ENCODE data around the gene NOP9. TPM values are rescaled to one million over a fixed set of nuclear protein-coding genes. Genes with fewer than 3 reads are reported as not detected.

Gene NOP9
- total RNA-seq, 2 donors from 2014 or later = 21.2 to 22.9 TPM

DNA sequence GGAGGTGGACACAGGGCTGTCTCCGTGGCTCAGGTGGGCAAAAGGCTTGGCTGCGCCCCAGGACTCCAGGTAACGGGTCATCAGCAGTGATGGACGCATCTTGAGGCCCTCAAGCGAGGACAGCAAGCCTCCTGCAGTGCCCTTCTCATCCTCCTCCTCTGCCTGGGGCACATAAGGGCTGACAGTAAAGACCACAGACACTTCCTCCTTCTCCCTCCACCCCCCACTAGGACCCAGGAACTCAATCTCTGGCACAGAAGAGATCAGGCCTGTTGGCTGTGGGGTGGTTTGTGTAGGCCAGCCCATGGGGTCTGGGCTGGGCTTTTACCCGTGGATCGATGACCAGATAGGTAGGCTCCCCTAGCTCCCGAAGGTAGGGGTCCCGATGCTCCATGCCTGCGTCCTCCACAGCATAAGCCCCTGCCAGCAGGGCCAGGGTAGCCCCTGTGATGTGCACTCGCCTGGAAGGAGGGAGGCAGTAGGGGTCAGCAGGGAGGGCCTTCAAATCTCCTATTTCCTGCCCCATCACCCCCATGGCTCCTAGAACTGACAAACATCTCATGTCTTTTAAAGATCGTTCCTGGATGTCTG lies 29.5 kb downstream of the NOP9 start:
- intact Hi-C loops (cut with DNase I) = no loop called here

DNA sequence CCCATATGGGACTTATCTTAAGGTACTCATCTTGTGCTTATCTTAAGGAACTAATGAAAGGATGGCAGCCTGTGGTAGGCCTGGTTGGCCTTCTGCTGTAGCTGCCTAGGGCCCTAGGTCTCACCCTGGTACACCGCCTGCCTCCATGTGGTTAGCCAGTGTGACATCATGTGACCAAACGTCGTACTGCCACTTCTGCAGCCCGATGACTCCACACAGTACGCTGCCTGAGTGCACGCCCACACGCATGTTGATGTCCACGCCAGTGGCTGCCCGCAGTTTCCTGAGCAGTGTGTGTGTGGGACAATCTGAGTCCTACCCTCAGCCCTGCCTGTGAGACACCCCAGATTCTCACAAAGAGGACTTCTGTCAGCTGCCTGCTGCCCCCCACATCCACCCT lies 30.1 kb downstream of the NOP9 start:
- H3K4me1 ChIP-seq (replicated peaks) = peaks cover 5% of the 10 kb centered on the region
- 80% methylated on average over 9 of the region's 9 CpGs for WGBS
- H3K27me3 ChIP-seq (replicated peaks; ENCODE audit: insufficient read depth) = no peaks in the 10 kb centered on the region
- H3K9me3 ChIP-seq = no peaks in the 10 kb centered on the region
- intact Hi-C loops (cut with DNase I) = no loop called here
- H3K4me3 ChIP-seq = no peak overlapping the region
- no peaks in the 10 kb centered on the region for H3K36me3 ChIP-seq
- TF ChIP-seq POLR2A (IDR thresholded peaks at IDR 0.05) (no peak), POLR2AphosphoS5 (IDR thresholded peaks at IDR 0.05) (no peak)
- TF ChIP-seq, protein P1, sequence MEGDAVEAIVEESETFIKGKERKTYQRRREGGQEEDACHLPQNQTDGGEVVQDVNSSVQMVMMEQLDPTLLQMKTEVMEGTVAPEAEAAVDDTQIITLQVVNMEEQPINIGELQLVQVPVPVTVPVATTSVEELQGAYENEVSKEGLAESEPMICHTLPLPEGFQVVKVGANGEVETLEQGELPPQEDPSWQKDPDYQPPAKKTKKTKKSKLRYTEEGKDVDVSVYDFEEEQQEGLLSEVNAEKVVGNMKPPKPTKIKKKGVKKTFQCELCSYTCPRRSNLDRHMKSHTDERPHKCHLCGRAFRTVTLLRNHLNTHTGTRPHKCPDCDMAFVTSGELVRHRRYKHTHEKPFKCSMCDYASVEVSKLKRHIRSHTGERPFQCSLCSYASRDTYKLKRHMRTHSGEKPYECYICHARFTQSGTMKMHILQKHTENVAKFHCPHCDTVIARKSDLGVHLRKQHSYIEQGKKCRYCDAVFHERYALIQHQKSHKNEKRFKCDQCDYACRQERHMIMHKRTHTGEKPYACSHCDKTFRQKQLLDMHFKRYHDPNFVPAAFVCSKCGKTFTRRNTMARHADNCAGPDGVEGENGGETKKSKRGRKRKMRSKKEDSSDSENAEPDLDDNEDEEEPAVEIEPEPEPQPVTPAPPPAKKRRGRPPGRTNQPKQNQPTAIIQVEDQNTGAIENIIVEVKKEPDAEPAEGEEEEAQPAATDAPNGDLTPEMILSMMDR (IDR thresholded peaks at IDR 0.05) = no peak
- DNase-seq (ENCODE audit: low spot score) = no peak
- no peak overlapping the region for H3K27ac ChIP-seq

More for the DNA sequence above, 29.5 kb downstream of the NOP9 start:
- DNase-seq (ENCODE audit: low spot score) = no peak
- WGBS = 88% methylated on average over 12 of the region's 12 CpGs
- TF ChIP-seq POLR2A (IDR thresholded peaks at IDR 0.05) = no peak
- no peaks in the 10 kb centered on the region for H3K36me3 ChIP-seq
- no peak overlapping the region for H3K27ac ChIP-seq
- H3K27me3 ChIP-seq (replicated peaks; ENCODE audit: insufficient read depth) = no peaks in the 10 kb centered on the region
- H3K9me3 ChIP-seq = no peaks in the 10 kb centered on the region
- no peak overlapping the region for H3K4me3 ChIP-seq
- peaks cover 5% of the 10 kb centered on the region for H3K4me1 ChIP-seq (replicated peaks)

DNA sequence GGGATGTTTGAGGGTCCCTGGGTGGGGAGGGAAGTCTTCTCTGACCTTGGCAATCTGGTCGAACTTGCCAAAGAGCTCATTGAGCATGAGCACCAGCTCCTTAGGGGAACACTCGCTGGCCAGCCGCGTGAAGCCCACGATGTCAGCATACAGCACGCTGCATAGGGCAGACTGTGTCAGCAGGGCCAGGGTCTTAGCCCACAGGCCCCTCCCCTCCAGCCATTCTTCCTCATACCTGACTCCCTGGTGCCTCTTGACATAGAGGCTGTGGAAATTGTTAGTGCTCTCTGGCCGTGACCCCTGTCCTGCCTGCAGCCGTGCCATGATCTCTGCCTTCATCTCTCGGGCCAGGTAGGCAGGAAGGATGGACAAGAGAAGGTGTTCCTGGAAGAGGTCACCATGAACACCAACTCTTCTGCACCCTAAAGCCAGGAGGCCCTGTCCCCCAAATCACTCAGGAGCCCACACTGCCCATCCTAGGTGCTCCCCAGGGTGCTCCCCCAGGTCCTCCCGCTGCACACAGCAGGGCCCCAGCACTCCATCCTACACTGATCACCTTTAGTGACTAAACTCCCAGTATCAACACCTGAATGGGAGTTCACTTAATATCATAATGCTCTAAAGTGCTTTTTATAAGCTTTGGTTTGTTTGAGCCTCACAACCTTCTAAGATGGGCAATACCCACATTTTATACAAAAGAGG lies 31.5 kb downstream of the NOP9 start:
- TF ChIP-seq POLR2A (IDR thresholded peaks at IDR 0.05) = no peak
- TF ChIP-seq, protein P1 (IDR thresholded peaks at IDR 0.05) = no peak
- TF ChIP-seq POLR2AphosphoS5 (IDR thresholded peaks at IDR 0.05) = no peak
- no peak for DNase-seq (ENCODE audit: low spot score)
- H3K9me3 ChIP-seq = no peaks in the 10 kb centered on the region
- H3K27ac ChIP-seq = no peak overlapping the region
- 94% methylated on average over 10 of the region's 10 CpGs for WGBS
- peaks cover 3% of the 10 kb centered on the region for H3K27me3 ChIP-seq (replicated peaks; ENCODE audit: insufficient read depth)
- H3K4me3 ChIP-seq = no peak overlapping the region
- H3K36me3 ChIP-seq = no peaks in the 10 kb centered on the region
- H3K4me1 ChIP-seq (replicated peaks) = peaks cover 5% of the 10 kb centered on the region
- intact Hi-C loops (cut with DNase I) = no loop called here

DNA sequence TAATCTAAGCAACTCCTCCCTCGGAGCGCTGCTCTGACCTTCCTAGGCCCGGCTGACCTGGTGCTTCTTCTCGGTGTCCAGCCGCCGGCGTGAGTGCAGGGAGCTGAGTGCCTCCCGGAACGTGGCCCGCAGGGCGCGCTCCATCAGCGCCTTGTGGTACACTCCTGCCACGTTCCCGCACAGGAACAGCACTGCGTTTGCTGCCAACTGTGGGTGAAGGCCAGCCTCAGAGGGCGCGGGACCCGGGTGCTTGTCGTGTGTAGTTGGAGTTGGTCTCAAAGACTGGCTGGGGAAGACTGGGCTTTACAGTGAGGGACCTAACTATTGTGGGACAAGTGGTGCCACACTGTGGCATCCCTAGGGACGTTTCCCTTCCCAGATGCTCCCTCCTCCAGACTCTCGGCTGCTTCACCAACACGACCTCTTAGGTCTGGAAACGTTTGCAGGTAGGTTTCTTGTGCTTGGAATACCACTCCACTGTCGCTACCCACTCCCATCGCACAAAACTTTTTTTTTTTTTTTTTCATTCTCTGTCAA lies 32.1 kb downstream of the NOP9 start:
- intact Hi-C loops (cut with DNase I) = loop anchor here (2.0 kb wide), 1 partner anchor 105 kb away; no protein-coding TSS in a partner anchor
- Histone ChIP-seq H3K36me3 (no peaks in the 10 kb centered on the region), H3K27ac (no peak overlapping the region), H3K4me3 (no peak overlapping the region), H3K4me1 (replicated peaks) (peaks cover 5% of the 10 kb centered on the region), H3K27me3 (replicated peaks; ENCODE audit: insufficient read depth) (peaks cover 3% of the 10 kb centered on the region), H3K9me3 (no peaks in the 10 kb centered on the region)
- DNase-seq (ENCODE audit: low spot score) = no peak
- 61% methylated on average over 26 of the region's 26 CpGs for WGBS
- TF ChIP-seq POLR2A (IDR thresholded peaks at IDR 0.05) (no peak), POLR2AphosphoS5 (IDR thresholded peaks at IDR 0.05) (no peak)
- TF ChIP-seq, protein P1 (IDR thresholded peaks at IDR 0.05) = no peak

DNA sequence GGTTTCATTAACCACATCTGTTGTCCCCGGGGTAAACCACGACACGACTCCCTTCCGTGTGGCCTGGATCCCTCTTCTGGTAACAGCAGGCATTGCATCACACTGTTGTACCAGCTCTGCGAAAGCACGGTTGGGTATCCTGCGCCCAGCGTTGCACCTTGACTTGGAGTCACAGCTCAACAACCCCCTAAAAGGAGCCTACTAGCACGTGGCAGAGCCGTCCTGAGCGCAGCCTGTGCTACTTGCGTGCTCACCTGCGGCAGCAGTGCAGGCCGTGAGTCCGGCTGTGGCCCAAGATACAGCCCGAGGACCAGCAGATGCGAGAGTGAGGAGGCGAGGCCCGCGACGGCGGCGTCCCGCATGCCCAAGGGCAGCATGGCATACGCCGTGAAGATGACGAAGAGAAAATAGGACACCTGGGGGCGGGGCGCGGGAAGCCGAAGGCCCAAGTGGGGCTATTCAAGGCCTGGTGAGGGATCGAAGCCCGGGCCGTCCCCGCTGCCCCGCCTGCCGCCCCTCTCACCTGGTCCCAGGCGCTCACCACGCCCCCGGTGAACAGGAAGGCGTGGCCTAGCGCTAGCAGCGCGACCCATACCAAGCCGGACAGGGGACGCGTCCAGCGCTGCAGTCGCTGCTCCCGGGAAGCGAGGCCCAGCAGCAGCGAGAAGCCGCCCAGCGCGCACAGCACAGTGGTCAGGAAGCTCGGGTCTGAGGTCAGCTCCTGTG lies 32.8 kb downstream of the NOP9 start:
- Histone ChIP-seq H3K27ac (no peak overlapping the region), H3K4me1 (replicated peaks) (peaks cover 5% of the 10 kb centered on the region), H3K4me3 (peak overlapping the region; percentile 7 to 15), H3K9me3 (no peaks in the 10 kb centered on the region), H3K36me3 (no peaks in the 10 kb centered on the region), H3K27me3 (replicated peaks; ENCODE audit: insufficient read depth) (peaks cover 3% of the 10 kb centered on the region)
- DNase-seq (ENCODE audit: low spot score) = peak; percentile 71
- 15% methylated on average over 55 of the region's 56 CpGs for WGBS
- TF ChIP-seq, protein P1 (IDR thresholded peaks at IDR 0.05) = peak in 3 of 4 experiments; percentile 27 to 72 (median 65)
- TF ChIP-seq POLR2A (IDR thresholded peaks at IDR 0.05) (no peak), POLR2AphosphoS5 (IDR thresholded peaks at IDR 0.05) (peak; percentile 46)
- intact Hi-C loops (cut with DNase I) = loop anchor here (2.0 kb wide), 1 partner anchor 104 kb away; no protein-coding TSS in a partner anchor
